Measurements from ENCODE around the gene CCDC86. TPM values are rescaled to one million over a fixed set of nuclear protein-coding genes. Genes with fewer than 3 reads are reported as not detected.

The CCDC86 gene
- total RNA-seq, 4 donors from 2014 or later = 11.8 to 38.0 (median 24.4) TPM

GRCh38 chr11:60830478-60831142, 11.3 kb upstream of the CCDC86 start:
- Histone ChIP-seq H3K4me3 (no peak overlapping the region), H3K27me3 (peaks cover 0 to 6% (median 0%) of the 10 kb centered on the region in 4 donors), H3K9me3 (no peaks in the 10 kb centered on the region), H3K27ac (no peak overlapping the region), H3K36me3 (no peaks in the 10 kb centered on the region), H3K4me1 (peaks cover 0 to 8% (median 0%) of the 10 kb centered on the region in 3 donors)
- TF ChIP-seq POLR2A (IDR thresholded peaks at IDR 0.05) = no peak
- TF ChIP-seq CTCF (IDR thresholded peaks at IDR 0.05) = no peak
- intact Hi-C loops (cut with DNase I) = no loop called here
- 33 to 45% methylated on average over 7 of the region's 10 CpGs for WGBS, 2 donors
- DNase-seq = no peak

- H3K4me1 ChIP-seq = peaks cover 0 to 8% (median 0%) of the 10 kb centered on the region in 3 donors
- peaks cover 0 to 6% (median 0%) of the 10 kb centered on the region in 4 donors for H3K27me3 ChIP-seq
- H3K9me3 ChIP-seq = no peaks in the 10 kb centered on the region
- H3K27ac ChIP-seq = no peak overlapping the region
- intact Hi-C loops (cut with DNase I) = no loop called here
- WGBS, 2 donors = 8 to 18% methylated on average over 8 of the region's 8 CpGs
- no peaks in the 10 kb centered on the region for H3K36me3 ChIP-seq
- TF ChIP-seq CTCF (IDR thresholded peaks at IDR 0.05) (peak; percentile 91 to 98 (median 94)), POLR2A (IDR thresholded peaks at IDR 0.05) (no peak)
- peak; percentile 43 for DNase-seq
- H3K4me3 ChIP-seq = no peak overlapping the region
These were observed 10.8 kb upstream of the CCDC86 start for GRCh38 chr11:60831143-60831500.

- Histone ChIP-seq H3K4me3 (no peak overlapping the region), H3K9me3 (no peaks in the 10 kb centered on the region), H3K27ac (no peak overlapping the region), H3K4me1 (peaks cover 0 to 8% (median 0%) of the 10 kb centered on the region in 3 donors), H3K36me3 (no peaks in the 10 kb centered on the region), H3K27me3 (peaks cover 0 to 6% (median 0%) of the 10 kb centered on the region in 4 donors)
- intact Hi-C loops (cut with DNase I) = no loop called here
- WGBS, 2 donors = 30% methylated on average over 7 of the region's 7 CpGs
- TF ChIP-seq CTCF (IDR thresholded peaks at IDR 0.05) (no peak), POLR2A (IDR thresholded peaks at IDR 0.05) (no peak)
- no peak for DNase-seq
These were observed 10.3 kb upstream of the CCDC86 start for GRCh38 chr11:60831501-60832079.

- TF ChIP-seq POLR2A (IDR thresholded peaks at IDR 0.05) (no peak), CTCF (IDR thresholded peaks at IDR 0.05) (no peak)
- Histone ChIP-seq H3K9me3 (no peaks in the 10 kb centered on the region), H3K27ac (no peak overlapping the region), H3K27me3 (peaks cover 0 to 6% (median 0%) of the 10 kb centered on the region in 4 donors), H3K36me3 (no peaks in the 10 kb centered on the region), H3K4me1 (peaks cover 0 to 9% (median 0%) of the 10 kb centered on the region in 3 donors), H3K4me3 (no peak overlapping the region)
- intact Hi-C loops (cut with DNase I) = loop anchor here (5.0 kb wide), 1 partner anchor 62 kb away; no protein-coding TSS in a partner anchor
- WGBS, 2 donors = 50 to 59% methylated on average over 5 to 6 of the region's 7 CpGs
- DNase-seq = no peak
These were observed 7.0 kb upstream of the CCDC86 start for GRCh38 chr11:60834742-60835533.

- H3K9me3 ChIP-seq = no peaks in the 10 kb centered on the region
- peaks cover 0 to 6% (median 0%) of the 10 kb centered on the region in 4 donors for H3K27me3 ChIP-seq
- H3K27ac ChIP-seq = peak overlapping the region in 1 of 4 donors; percentile 7
- TF ChIP-seq POLR2A (IDR thresholded peaks at IDR 0.05) = no peak
- no peak for TF ChIP-seq CTCF (IDR thresholded peaks at IDR 0.05)
- intact Hi-C loops (cut with DNase I) = loop anchor here (5.0 kb wide), 1 partner anchor 62 kb away; no protein-coding TSS in a partner anchor
- peaks cover 0 to 15% (median 0%) of the 10 kb centered on the region in 3 donors for H3K4me1 ChIP-seq
- DNase-seq = no peak
- H3K4me3 ChIP-seq = no peak overlapping the region
- no peaks in the 10 kb centered on the region for H3K36me3 ChIP-seq
- 61 to 81% methylated on average over 3 of the region's 3 CpGs for whole genome bisulfite sequencing, 2 donors
These were observed 6.4 kb upstream of the CCDC86 start for GRCh38 chr11:60835534-60835846.
